HG03025 (cell line): ENCODE measurements around the gene CIDEC.

Source experiments
- ATAC-seq: cut with Tn5 transposase; IDR thresholded peaks from one replicate; pipeline ENCODE4 v1.9.1; 2021; ENCODE audit warnings: mild to moderate bottlenecking, moderate library complexity; ENCODE audit not compliant: unreplicated experiment, low FRiP score

The CIDEC gene

DNA sequence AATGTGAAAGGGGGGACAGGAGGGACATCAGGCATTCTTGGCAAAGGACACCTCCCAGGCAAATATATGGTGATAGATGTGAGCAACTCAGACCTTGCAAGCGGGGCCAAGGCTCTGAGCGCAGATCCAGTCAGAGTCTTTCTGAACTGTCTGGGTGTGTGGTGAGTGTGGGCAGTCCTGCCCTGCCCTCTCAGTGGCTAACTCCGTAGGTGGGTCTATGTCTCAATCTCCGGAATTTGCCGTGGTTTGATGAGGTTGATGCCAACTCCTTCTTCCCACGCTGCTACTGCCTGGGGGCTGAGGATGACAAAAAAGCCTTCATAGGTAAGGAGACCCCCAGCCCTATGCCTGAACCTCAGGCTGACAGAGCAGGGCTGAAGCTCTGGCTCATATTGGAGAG lies 62.6 kb downstream of the CIDEC start:
- no peak for ATAC-seq
